ENCODE results near the gene WDR1.

WDR1 gene

GRCh38 chr4:10028910-10029309 lies 87.7 kb downstream of the WDR1 start:
- no peak for ATAC-seq
- TF ChIP-seq TOX (CRISPR knock-in tag; IDR thresholded peaks at IDR 0.05; ENCODE audit: borderline replicate concordance) (no peak), RARB (CRISPR knock-in tag; IDR thresholded peaks at IDR 0.05) (no peak)

GRCh38 chr4:10026485-10026884 lies 90.1 kb downstream of the WDR1 start:
- no peak for ATAC-seq
- no peak for TF ChIP-seq PPARA (CRISPR knock-in tag; IDR thresholded peaks at IDR 0.05; ENCODE audit: borderline replicate concordance)
- TF ChIP-seq ZFP30 (CRISPR knock-in tag; IDR thresholded peaks at IDR 0.05): no peak
- no peak for TF ChIP-seq GLIS3 (CRISPR knock-in tag; IDR thresholded peaks at IDR 0.05)
- no peak for TF ChIP-seq SNAI2 (CRISPR knock-in tag; IDR thresholded peaks at IDR 0.05)
- no peak for TF ChIP-seq ZNF8 (CRISPR knock-in tag; IDR thresholded peaks at IDR 0.05)
- no peak for TF ChIP-seq CSDC2 (CRISPR knock-in tag; IDR thresholded peaks at IDR 0.05)
- TF ChIP-seq TCF4 (CRISPR knock-in tag; IDR thresholded peaks at IDR 0.05; ENCODE audit: borderline replicate concordance): no peak
- TF ChIP-seq TOX (CRISPR knock-in tag; IDR thresholded peaks at IDR 0.05; ENCODE audit: borderline replicate concordance): no peak
- no peak for TF ChIP-seq ARNTL (CRISPR knock-in tag; IDR thresholded peaks at IDR 0.05; ENCODE audit: borderline replicate concordance, low read depth)
- no peak for TF ChIP-seq CSRNP3 (CRISPR knock-in tag; IDR thresholded peaks at IDR 0.05)
- TF ChIP-seq OSR1 (CRISPR knock-in tag; IDR thresholded peaks at IDR 0.05): no peak
- TF ChIP-seq CREB5 (CRISPR knock-in tag; IDR thresholded peaks at IDR 0.05; ENCODE audit: low read depth): no peak
- TF ChIP-seq TSHZ2 (CRISPR knock-in tag; IDR thresholded peaks at IDR 0.05): no peak
- no peak for TF ChIP-seq BACH2 (CRISPR knock-in tag; IDR thresholded peaks at IDR 0.05; ENCODE audit: borderline replicate concordance)
- TF ChIP-seq RARB (CRISPR knock-in tag; IDR thresholded peaks at IDR 0.05): no peak
- TF ChIP-seq ISL1 (CRISPR knock-in tag; IDR thresholded peaks at IDR 0.05): no peak
- TF ChIP-seq ZFP3 (CRISPR knock-in tag; IDR thresholded peaks at IDR 0.05): no peak
- TF ChIP-seq ESRRG (CRISPR knock-in tag; IDR thresholded peaks at IDR 0.05): no peak
- TF ChIP-seq PATZ1 (CRISPR knock-in tag; IDR thresholded peaks at IDR 0.05; ENCODE audit: borderline replicate concordance): no peak
- no peak for TF ChIP-seq ZC3H10 (CRISPR knock-in tag; IDR thresholded peaks at IDR 0.05)

- TF ChIP-seq PATZ1 (CRISPR knock-in tag; IDR thresholded peaks at IDR 0.05; ENCODE audit: borderline replicate concordance) (no peak), ARNTL (CRISPR knock-in tag; IDR thresholded peaks at IDR 0.05; ENCODE audit: borderline replicate concordance, low read depth) (no peak)
- no peak for ATAC-seq
These were observed 91.3 kb downstream of the WDR1 start for GRCh38 chr4:10025230-10025806.
